ENCODE measurements around the gene SLC2A4.
"Not testable (repeated sequence)": the region's sequence is repeated elsewhere in the genome, so short reads cannot be mapped to it uniquely, and the experiment has no call there.

Gene SLC2A4

DNA sequence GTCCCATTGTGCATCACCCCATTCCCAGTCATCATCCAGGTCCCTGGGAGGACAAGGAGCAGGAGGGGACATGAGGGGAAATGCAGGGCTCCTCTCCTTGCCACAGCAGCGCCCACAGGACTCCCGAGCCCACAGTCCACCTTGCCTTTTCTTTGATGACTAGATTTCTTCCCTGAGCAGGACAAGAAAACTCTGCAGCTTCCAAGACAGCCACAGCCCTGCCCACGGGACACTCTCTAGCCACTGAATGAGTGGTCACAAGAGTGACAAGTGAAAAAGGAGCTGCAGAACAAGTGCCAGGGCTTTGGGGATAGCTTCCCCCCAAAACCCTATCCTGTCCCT, 42.9 kb downstream of the SLC2A4 start:
- no peak for DNase-seq (ENCODE audit: low read depth)

- no peak for DNase-seq (ENCODE audit: low read depth)
Measured at GRCh38 chr17:7325031-7325528, 43.6 kb downstream of the SLC2A4 start.

- DNase-seq (ENCODE audit: low read depth) = no peak
Measured at GRCh38 chr17:7326186-7326585, 44.7 kb downstream of the SLC2A4 start.

- no peak for DNase-seq (ENCODE audit: low read depth)
Measured at GRCh38 chr17:7327056-7327455, 45.5 kb downstream of the SLC2A4 start.

GRCh38 chr17:7327501-7327900, 46.0 kb downstream of the SLC2A4 start:
- no peak for DNase-seq (ENCODE audit: low read depth)

- DNase-seq (ENCODE audit: low read depth) = no peak
Measured at GRCh38 chr17:7328009-7328408, 46.5 kb downstream of the SLC2A4 start.

DNA sequence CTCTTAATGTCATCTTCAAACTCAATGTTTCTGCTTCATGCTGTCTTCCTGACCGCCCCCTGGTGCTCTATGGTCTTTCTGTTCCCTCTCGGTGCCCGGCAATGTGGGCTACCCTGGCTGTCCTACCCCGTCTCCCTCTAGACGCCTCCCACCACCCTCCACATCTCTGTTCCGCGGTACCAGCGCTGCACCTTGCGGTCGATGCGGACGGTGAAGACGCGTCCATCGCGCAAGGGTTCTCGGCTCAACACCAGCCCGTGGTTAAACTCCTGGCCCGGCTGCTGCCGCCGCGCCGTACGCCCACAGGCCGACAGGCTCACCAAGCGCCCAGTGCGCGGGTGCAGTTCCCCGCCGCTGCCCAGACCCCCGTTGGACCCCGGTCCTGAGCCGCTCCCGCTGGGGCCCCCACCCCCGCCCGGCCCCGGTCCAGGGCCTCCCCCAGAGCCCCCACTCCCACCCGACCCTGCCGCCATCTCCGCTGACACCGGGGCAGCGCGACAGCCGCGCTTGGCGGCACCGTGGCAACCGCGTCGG, 47.4 kb downstream of the SLC2A4 start, which contains the start of gene NEURL4:
Gene NEURL4, minus strand, starts transcription at position 496 of the 534 bp plus-strand sequence. Its CDS starts 23 bp downstream, at position 473.
- DNase-seq (ENCODE audit: low read depth) = no peak

DNA sequence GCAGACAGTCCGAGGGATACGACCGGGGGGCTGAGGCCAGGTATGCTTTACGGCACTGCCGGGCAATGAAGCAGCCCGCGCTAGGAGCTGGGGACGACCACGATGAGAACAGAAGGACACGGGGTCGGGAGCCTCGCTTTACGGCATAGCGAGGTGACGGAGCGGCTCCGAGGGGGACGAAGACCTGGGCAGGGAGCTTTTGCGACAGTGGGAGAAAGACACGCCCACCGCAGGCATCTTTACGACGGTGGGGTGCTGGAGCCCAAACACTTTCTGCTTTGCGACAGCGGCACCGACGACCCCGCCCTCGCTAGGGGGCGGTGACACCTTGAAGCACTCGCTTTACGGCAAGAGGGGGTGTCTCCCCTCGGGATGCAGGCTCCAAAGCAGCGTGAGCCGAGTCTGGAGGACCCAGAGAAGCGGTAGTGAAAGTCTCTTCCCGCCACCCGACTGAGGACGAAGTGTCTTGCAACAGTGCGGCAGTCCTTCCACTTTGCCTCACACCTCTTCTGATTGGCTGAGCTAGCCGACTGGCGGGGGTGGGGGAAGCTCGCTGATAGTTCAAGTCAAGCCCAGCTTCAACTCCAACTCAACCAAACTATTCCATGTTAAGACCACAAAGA, 48.0 kb downstream of the SLC2A4 start:
- peak; percentile 89 for DNase-seq (ENCODE audit: low read depth)

DNA sequence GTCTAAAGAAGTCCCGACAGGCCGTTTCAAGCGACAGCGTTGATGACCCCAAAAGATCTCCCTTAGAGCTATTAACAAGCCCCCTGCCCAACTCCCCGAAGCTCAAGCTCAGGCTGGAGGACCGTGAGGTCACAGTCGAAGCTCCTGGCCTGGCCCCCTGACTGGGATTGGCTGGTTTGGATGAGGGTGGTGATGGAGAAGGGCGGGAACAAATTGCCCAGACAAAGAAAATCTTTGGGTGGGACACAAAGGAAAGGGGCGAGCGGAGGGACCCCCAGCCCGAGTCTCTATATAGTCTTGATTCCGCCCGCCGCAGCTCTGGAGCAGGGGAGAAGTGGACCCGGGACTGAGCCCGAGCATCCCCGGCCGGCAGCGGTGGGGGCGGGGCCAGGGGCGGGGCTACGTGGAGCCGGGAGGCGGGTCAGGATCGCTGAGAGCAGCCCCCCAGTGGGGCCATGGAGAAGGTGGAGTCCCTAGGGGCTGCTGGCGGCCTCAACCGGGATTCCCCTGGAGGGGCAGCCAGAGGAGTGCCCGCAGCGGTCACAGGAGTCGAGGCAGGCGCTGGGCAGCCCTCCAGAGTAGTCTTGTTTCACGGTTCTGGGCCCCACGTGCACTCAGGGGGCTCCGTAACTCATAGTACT, 48.6 kb downstream of the SLC2A4 start:
- peak; percentile 59 for DNase-seq (ENCODE audit: low read depth)

GRCh38 chr17:7330638-7331015, 49.1 kb downstream of the SLC2A4 start:
- DNase-seq (ENCODE audit: low read depth) = no peak

DNA sequence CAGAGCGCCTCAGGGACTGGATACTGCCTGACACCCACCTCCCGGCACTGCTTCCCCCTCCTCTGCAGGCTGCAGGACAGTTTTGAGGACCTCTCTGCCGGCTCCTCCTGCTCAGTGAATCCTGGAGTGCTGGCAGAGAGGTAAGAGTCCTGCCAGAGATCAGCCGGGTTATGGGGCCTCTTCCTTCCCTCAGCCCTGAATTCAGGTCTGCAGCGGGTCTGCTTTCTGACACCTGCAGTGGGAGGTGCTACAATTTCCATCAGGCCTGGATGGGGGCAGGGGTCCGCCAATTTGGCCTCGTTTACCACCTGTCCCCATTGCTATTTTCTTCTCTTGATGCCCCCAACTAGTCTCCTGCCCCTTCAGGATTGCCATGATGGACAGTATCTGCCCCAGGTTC, 50.6 kb downstream of the SLC2A4 start:
- DNase-seq (ENCODE audit: low read depth) = no peak

GRCh38 chr17:7332600-7333069, 51.1 kb downstream of the SLC2A4 start:
- not testable (repeated sequence) for DNase-seq (ENCODE audit: low read depth)

DNA sequence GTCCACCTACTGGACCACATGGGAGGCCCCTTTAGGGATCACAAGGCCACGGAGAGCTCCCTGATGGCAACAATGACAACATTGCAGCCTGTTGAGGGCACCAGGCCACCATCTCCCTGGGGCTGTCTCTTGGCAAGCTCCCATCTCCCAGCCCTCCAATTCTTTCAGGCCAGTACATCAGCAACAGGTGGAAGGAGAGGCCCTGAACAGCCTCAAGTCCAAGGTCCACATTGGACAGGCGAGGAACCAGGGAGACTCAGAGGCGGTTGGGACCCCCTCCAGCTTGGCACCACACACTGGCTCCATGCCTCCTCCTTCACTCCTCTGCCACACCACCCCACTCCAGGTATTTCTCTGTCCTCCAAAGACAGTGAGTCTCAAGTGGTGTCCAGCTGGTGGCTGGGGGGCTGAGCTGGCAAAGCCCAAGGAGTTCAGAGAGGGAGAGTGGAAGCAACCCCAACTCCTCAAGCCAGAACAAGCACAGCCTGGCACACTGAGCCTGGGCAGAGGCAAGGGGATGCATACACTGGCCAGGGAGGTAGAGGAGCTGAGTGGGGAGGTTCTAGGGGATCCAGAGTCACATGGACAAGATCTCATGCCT, 53.5 kb downstream of the SLC2A4 start:
- no peak for DNase-seq (ENCODE audit: low read depth)

DNA sequence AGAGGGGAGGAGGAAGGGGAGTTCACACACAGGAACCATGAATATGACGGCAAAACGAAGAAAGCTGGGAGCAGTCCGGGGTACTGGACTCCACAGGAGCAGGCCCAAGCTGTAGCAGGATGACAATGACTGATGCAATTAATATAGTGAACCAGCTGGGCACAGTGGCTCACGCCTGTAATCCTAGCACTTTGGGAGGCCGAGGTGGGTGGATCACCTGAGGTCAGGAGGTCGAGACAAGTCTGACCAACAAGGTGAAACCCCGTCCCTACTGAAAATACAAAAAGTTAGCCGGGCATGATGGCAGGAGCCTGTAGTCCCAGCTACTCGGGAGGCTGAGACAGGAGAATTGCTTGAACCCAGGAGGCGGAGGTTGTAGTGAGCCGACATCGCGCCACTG, 54.2 kb downstream of the SLC2A4 start:
- not testable (repeated sequence) for DNase-seq (ENCODE audit: low read depth)

DNA sequence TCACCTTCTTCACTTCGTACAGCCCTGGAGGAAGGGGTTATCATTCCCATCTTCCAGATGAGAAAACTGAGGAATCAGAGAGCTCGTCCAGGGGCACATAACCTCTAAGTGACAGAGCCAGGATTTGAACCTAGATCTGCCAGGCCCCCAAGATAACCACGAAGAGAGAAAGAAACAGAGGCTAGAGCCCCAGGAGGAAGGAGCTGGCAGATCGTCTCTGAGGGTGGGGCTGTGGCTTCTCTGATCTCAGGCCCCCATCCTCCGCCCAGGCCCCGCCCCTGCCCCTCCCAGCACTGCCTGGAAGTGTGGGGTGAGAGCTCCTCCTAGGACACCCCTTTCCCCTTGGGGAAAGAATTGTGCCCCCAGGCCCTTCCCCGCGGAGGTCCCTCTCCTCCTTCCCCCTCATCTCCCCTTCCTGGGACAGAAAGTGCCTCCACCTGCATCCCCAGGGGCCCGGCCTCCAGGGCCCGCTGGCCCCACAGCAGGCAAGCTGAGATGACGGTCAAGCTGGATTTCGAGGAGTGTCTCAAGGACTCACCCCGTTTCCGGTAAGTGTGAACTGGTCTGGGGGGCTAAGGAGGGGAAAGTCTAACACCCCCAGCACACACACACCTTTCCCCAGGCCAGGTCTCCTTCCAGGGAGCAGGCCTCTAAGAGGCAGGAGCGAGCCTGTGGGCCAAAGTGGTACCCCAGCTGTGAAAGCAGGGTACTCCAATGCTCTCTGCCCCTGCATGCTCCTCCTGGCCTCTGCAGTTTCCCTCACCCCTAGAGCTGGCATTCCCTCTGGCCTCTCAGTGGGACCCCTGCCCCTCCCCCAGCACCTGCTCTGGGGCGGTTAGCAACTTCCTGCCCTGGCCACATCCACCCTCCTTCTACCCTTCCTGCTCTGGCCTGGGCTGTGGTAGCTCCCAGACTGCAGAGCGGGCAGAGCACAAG, 55.0 kb downstream of the SLC2A4 start, which contains the start of gene ACAP1:
Gene ACAP1, plus strand, starts transcription at position 290 of the 936 bp plus-strand sequence. Its CDS starts 206 bp downstream, at position 496.
- peak; percentile 87 for DNase-seq (ENCODE audit: low read depth)

DNA sequence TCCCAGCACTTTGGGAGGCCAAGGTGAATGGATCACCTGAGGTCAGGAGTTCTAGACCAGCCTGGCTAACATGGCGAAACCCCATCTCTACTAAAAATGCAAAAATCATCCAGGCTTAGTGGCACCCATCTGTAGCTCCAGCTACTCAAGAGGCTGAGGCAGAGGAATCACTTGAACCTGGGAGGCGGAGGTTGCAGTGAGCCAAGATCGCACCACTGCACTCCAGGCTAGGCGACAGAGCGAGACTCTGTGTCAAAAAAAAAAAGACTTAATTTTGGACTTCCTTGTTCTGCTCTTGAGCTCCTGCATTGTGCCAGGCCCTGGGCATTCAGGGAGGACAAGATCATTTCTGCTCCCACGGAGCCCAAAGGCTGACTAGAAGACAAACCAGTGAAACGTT, 56.1 kb downstream of the SLC2A4 start:
- DNase-seq (ENCODE audit: low read depth) = not testable (repeated sequence)

Measured in activated T-cell treated with anti-CD3 and anti-CD28 coated beads for 1 hour (primary cell).